Measurements from ENCODE around the gene ZG16B. TPM values are rescaled to one million over a fixed set of nuclear protein-coding genes. Genes with fewer than 3 reads are reported as not detected.

Gene ZG16B
- total and polyA plus RNA-seq, 2 donors (not counting 1 experiment from before 2014, with no cell fraction given), result not detected

DNA sequence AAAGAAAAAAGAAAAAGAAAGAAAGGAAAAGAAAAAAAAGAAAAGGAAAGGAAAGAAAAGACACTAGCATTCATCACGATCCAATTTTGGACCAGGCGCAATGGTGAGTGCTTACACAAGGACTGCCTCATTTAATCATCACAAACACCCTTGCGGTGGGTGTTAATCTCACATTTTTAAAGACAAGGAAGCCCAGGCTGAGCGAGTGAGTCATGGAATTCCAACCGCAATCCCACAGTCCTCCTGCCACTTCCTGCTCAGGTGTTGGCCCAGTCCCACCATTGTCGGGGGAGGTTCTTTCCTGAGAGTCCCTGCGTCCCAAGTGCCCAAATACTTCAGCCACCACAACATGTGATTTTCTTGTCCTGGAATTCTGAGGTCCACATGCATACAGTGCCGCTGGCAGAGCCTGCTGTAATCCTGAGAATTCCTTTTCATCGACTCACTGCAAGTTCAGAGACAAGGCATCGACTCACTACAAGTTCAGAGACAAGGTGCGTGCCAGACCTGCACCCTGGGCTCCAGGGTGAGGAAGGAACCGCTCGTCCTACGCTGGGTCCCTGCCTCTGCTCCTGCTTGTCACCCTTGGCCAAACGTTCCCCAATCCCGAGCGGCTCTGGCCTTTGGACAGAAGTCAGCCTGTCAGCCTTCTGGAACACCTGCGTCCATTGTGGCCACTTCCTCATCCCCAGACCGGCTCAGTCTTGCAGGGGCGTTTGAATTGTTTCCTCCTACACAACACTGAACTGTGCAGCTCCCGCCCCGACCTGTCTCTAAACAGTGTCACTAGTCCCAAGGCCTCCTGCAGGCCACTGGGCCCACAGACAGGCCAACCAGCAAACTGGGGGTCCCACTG lies 5.8 kb downstream of the ZG16B start:
- H3K4me3 ChIP-seq (replicated peaks in 1 of 4; ENCODE audit: control extremely low read depth in 1 of 4, insufficient read depth in 1 of 4, low read depth in 3 of 4, low read length in 4 of 4), result peak overlapping the region in 1 of 4 experiments; percentile 1
- no peaks in the 10 kb centered on the region for H4K20me1 ChIP-seq (ENCODE audit: control insufficient read depth, extremely low read depth, insufficient read depth, low read length)
- H3K9me3 ChIP-seq (ENCODE audit: control insufficient read depth, insufficient read depth, low read depth, low read length), result no peaks in the 10 kb centered on the region
- H2AFZ ChIP-seq (ENCODE audit: low read length), result no peak overlapping the region
- H3K4me1 ChIP-seq (ENCODE audit: control insufficient read depth, extremely low read depth, insufficient read depth, low read length), result peaks cover 7% of the 10 kb centered on the region
- no peaks in the 10 kb centered on the region for H3K27me3 ChIP-seq (ENCODE audit: control insufficient read depth, insufficient read depth, low read length)
- H3K9ac ChIP-seq (ENCODE audit: insufficient read depth, low read length), result no peak overlapping the region
- H3K4me2 ChIP-seq (ENCODE audit: extremely low read depth, insufficient read depth, low read length), result peak overlapping the region; percentile 72
- TF ChIP-seq, protein P1, sequence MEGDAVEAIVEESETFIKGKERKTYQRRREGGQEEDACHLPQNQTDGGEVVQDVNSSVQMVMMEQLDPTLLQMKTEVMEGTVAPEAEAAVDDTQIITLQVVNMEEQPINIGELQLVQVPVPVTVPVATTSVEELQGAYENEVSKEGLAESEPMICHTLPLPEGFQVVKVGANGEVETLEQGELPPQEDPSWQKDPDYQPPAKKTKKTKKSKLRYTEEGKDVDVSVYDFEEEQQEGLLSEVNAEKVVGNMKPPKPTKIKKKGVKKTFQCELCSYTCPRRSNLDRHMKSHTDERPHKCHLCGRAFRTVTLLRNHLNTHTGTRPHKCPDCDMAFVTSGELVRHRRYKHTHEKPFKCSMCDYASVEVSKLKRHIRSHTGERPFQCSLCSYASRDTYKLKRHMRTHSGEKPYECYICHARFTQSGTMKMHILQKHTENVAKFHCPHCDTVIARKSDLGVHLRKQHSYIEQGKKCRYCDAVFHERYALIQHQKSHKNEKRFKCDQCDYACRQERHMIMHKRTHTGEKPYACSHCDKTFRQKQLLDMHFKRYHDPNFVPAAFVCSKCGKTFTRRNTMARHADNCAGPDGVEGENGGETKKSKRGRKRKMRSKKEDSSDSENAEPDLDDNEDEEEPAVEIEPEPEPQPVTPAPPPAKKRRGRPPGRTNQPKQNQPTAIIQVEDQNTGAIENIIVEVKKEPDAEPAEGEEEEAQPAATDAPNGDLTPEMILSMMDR (conservative IDR thresholded peaks at IDR 0.05 in 1 of 2, IDR thresholded peaks at IDR 0.05 in 1 of 2; ENCODE audit: low read depth in 1 of 2, low read length in 2 of 2), result no peak
- H3K27ac ChIP-seq (ENCODE audit: insufficient read depth, low read length), result no peak overlapping the region
- no peaks in the 10 kb centered on the region for H3K36me3 ChIP-seq (ENCODE audit: control insufficient read depth, insufficient read depth, low read length)
- no peaks in the 10 kb centered on the region for H3K79me2 ChIP-seq (ENCODE audit: control insufficient read depth, insufficient read depth, low read length)
- DNase-seq (ENCODE audit: low read depth in 2 of 2), result peak; percentile 70 to 100

DNA sequence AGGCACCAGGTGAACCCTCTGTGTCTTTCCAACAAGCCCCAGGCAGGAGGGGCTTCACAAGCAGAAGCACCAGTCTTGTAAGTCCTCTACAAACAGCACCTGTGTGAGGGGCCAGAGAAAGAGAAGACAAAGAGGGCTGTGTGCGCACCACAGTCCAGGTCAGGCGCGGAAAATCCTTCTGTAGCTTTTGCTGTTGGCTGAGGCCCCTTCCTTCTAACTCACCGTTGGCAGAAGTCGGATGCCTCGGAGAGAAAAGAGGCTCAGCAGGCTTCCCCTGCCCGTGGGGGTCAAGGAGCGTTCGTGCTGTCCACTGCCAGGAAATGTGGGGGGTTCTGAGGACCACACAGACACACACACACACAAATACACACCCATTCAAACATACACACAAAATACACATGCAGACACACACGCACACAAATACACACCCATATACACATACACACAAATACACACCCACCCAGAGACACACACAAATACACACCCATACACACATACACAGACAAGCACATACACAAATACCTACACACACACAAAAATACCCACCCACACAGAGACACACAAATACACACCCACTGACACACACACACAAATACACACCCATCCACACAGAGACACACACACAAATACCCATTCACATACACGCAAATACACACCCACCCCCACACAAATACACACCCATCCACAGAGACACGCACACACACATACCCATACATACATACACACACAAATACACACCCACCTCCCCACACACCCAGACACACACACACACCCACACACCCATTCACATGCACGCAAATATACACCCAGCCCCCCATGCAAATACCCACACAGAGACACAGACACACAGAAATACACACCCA lies 6.8 kb downstream of the ZG16B start:
- H3K4me2 ChIP-seq (ENCODE audit: extremely low read depth, insufficient read depth, low read length), result no peak overlapping the region
- H3K9ac ChIP-seq (ENCODE audit: insufficient read depth, low read length), result no peak overlapping the region
- no peaks in the 10 kb centered on the region for H3K27me3 ChIP-seq (ENCODE audit: control insufficient read depth, insufficient read depth, low read length)
- TF ChIP-seq, protein P1 (conservative IDR thresholded peaks at IDR 0.05 in 1 of 2, IDR thresholded peaks at IDR 0.05 in 1 of 2; ENCODE audit: low read depth in 1 of 2, low read length in 2 of 2), result no peak
- no peak for TF ChIP-seq EZH2 (IDR thresholded peaks at IDR 0.05; ENCODE audit: low read length, missing control alignments)
- H3K36me3 ChIP-seq (ENCODE audit: control insufficient read depth, insufficient read depth, low read length), result no peaks in the 10 kb centered on the region
- no peaks in the 10 kb centered on the region for H3K79me2 ChIP-seq (ENCODE audit: control insufficient read depth, insufficient read depth, low read length)
- H3K4me1 ChIP-seq (ENCODE audit: control insufficient read depth, extremely low read depth, insufficient read depth, low read length), result peaks cover 7% of the 10 kb centered on the region
- H3K9me3 ChIP-seq (ENCODE audit: control insufficient read depth, insufficient read depth, low read depth, low read length), result no peaks in the 10 kb centered on the region
- H2AFZ ChIP-seq (ENCODE audit: low read length), result no peak overlapping the region
- DNase-seq (ENCODE audit: low read depth in 2 of 2), result peak in 1 of 2 donors; percentile 21
- H3K27ac ChIP-seq (ENCODE audit: insufficient read depth, low read length), result no peak overlapping the region
- H3K4me3 ChIP-seq (replicated peaks in 1 of 4; ENCODE audit: control extremely low read depth in 1 of 4, insufficient read depth in 1 of 4, low read depth in 3 of 4, low read length in 4 of 4), result no peak overlapping the region
- H4K20me1 ChIP-seq (ENCODE audit: control insufficient read depth, extremely low read depth, insufficient read depth, low read length), result no peaks in the 10 kb centered on the region

DNA sequence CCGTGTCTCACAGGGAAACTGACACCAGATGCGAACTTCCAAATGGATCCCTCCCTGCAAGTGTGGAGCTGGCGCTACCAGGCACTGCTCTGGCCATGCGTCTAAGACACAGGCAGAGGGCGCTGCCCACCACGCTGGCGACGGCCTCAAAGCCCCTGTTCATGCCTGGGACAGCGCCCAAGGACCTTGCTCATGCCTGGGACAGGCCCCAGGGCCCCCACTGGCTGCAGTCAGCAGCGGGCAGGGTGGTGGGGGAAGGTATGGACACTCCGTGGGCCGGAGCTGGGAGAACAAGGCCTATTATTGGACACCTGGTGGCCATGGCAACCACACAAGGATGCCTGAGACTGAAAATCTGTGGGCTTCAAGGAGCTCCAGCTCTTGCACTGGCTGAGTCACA lies 8.8 kb downstream of the ZG16B start:
- DNase-seq (ENCODE audit: low read depth in 2 of 2), result peak; percentile 70 to 84
- H3K4me1 ChIP-seq (ENCODE audit: control insufficient read depth, extremely low read depth, insufficient read depth, low read length), result peaks cover 7% of the 10 kb centered on the region
- no peak overlapping the region for H3K27ac ChIP-seq (ENCODE audit: insufficient read depth, low read length)
- no peak overlapping the region for H3K4me3 ChIP-seq (replicated peaks in 1 of 4; ENCODE audit: control extremely low read depth in 1 of 4, insufficient read depth in 1 of 4, low read depth in 3 of 4, low read length in 4 of 4)
- no peaks in the 10 kb centered on the region for H3K79me2 ChIP-seq (ENCODE audit: control insufficient read depth, insufficient read depth, low read length)
- no peak for TF ChIP-seq EZH2 (IDR thresholded peaks at IDR 0.05; ENCODE audit: low read length, missing control alignments)
- TF ChIP-seq, protein P1 (conservative IDR thresholded peaks at IDR 0.05 in 1 of 2, IDR thresholded peaks at IDR 0.05 in 1 of 2; ENCODE audit: low read depth in 1 of 2, low read length in 2 of 2), result peak; percentile 88 to 89
- peak overlapping the region; percentile 23 for H2AFZ ChIP-seq (ENCODE audit: low read length)
- no peak overlapping the region for H3K9ac ChIP-seq (ENCODE audit: insufficient read depth, low read length)
- no peaks in the 10 kb centered on the region for H3K27me3 ChIP-seq (ENCODE audit: control insufficient read depth, insufficient read depth, low read length)
- H3K9me3 ChIP-seq (ENCODE audit: control insufficient read depth, insufficient read depth, low read depth, low read length), result no peaks in the 10 kb centered on the region
- no peaks in the 10 kb centered on the region for H4K20me1 ChIP-seq (ENCODE audit: control insufficient read depth, extremely low read depth, insufficient read depth, low read length)
- H3K36me3 ChIP-seq (ENCODE audit: control insufficient read depth, insufficient read depth, low read length), result no peaks in the 10 kb centered on the region
- H3K4me2 ChIP-seq (ENCODE audit: extremely low read depth, insufficient read depth, low read length), result no peak overlapping the region
